Ishikawa (cell line): Measurements from ENCODE around the gene EP400.

Experiments used
- CEBPB ChIP-seq: IDR thresholded peaks from 2 replicates; pipeline ENCODE4 v1.6.1; 2012
- CREB1 ChIP-seq: IDR thresholded peaks from 2 replicates; pipeline ENCODE4 v1.6.1; 2012; ENCODE audit warnings: low read depth
- EGR1 ChIP-seq: IDR thresholded peaks from 2 replicates; pipeline ENCODE4 v1.6.1; 2012
- EP300 ChIP-seq: IDR thresholded peaks from 2 replicates; pipeline ENCODE4 v1.6.1; 2012; ENCODE audit warnings: borderline replicate concordance
- FOXM1 ChIP-seq: IDR thresholded peaks from 2 replicates; pipeline ENCODE4 v1.6.1; 2012; ENCODE audit warnings: low read depth, borderline replicate concordance
- NFIC ChIP-seq: IDR thresholded peaks from 2 replicates; pipeline ENCODE4 v1.6.1; 2012
- RAD21 ChIP-seq: IDR thresholded peaks from 2 replicates; pipeline ENCODE4 v1.6.1; 2012; ENCODE audit warnings: low read depth
- TAF1 ChIP-seq: IDR thresholded peaks from 2 replicates; pipeline ENCODE4 v1.6.1; 2012; ENCODE audit warnings: low read depth, mild to moderate bottlenecking
- TCF12 ChIP-seq: IDR thresholded peaks from 2 replicates; pipeline ENCODE4 v1.6.1; 2012; ENCODE audit warnings: low read depth
- TEAD4 ChIP-seq: IDR thresholded peaks from 2 replicates; pipeline ENCODE4 v1.6.1; 2012
- YY1 ChIP-seq: IDR thresholded peaks from 2 replicates; pipeline ENCODE4 v1.6.1; 2012; ENCODE audit warnings: low read depth
- ZBTB7A ChIP-seq: IDR thresholded peaks from 2 replicates; pipeline ENCODE4 v1.6.1; 2012; ENCODE audit warnings: low read depth
- TF ChIP-seq, protein P1 (sequence below): IDR thresholded peaks from 2 replicates; pipeline ENCODE4 v1.6.1; 2012; ENCODE audit warnings: low read depth, mild to moderate bottlenecking
- TF ChIP-seq, protein P2 (sequence below): IDR thresholded peaks from 2 replicates; pipeline ENCODE4 v1.6.1; 2012
- TF ChIP-seq, protein P3 (sequence below): IDR thresholded peaks from 2 replicates; pipeline ENCODE4 v1.6.1; 2012

EP400 gene

DNA sequence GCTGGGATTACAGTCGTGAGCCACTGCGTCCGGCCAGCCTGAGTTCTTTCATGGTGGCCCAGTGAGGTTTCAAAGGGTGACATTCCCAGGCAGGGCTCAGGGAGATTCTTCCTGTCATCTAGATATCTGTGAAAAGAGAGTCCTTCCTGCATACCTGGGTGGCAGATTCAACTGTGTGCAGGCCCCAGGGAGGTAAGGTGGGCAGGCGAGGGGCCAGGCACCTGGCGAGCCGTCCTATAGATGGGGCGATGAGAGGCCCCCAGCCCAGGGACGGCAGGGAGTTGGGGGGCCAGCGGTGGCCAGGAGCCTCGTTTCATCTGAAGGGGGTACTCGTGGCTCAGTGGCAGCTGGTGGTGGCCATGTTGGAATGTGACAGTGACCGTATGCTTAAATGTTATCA is 7.1 kb upstream of the EP400 start:
- TF ChIP-seq CEBPB (no peak), EP300 (no peak), FOXM1 (no peak)

DNA sequence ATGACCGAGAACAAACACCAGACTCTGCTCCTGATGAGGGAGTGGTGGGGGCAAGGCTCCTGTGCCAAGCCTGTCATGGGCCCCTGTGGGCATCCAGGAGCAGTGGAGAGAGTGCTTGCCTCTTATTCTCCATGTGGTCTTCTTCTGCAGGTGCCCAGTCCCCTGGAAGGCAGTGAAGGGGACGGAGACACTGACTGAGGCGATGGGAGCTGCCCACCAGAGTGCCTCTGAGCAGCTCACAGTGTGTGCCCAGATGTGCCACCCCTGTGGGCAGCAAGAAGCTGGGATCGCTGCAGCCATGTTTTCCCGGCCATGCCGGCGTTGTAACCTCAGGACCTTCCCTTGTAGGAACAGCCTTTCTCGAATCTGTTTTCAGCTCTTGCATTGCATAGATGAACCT is 6.4 kb upstream of the EP400 start:
- TF ChIP-seq TCF12 = no peak
- TF ChIP-seq ZBTB7A = no peak
- no peak for TF ChIP-seq CEBPB
- TF ChIP-seq CREB1 = no peak
- TF ChIP-seq, protein P1, sequence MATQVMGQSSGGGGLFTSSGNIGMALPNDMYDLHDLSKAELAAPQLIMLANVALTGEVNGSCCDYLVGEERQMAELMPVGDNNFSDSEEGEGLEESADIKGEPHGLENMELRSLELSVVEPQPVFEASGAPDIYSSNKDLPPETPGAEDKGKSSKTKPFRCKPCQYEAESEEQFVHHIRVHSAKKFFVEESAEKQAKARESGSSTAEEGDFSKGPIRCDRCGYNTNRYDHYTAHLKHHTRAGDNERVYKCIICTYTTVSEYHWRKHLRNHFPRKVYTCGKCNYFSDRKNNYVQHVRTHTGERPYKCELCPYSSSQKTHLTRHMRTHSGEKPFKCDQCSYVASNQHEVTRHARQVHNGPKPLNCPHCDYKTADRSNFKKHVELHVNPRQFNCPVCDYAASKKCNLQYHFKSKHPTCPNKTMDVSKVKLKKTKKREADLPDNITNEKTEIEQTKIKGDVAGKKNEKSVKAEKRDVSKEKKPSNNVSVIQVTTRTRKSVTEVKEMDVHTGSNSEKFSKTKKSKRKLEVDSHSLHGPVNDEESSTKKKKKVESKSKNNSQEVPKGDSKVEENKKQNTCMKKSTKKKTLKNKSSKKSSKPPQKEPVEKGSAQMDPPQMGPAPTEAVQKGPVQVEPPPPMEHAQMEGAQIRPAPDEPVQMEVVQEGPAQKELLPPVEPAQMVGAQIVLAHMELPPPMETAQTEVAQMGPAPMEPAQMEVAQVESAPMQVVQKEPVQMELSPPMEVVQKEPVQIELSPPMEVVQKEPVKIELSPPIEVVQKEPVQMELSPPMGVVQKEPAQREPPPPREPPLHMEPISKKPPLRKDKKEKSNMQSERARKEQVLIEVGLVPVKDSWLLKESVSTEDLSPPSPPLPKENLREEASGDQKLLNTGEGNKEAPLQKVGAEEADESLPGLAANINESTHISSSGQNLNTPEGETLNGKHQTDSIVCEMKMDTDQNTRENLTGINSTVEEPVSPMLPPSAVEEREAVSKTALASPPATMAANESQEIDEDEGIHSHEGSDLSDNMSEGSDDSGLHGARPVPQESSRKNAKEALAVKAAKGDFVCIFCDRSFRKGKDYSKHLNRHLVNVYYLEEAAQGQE = no peak
- no peak for TF ChIP-seq NFIC
- TF ChIP-seq YY1 = no peak
- no peak for TF ChIP-seq EGR1
- TF ChIP-seq TEAD4 = no peak
- TF ChIP-seq, protein P2, sequence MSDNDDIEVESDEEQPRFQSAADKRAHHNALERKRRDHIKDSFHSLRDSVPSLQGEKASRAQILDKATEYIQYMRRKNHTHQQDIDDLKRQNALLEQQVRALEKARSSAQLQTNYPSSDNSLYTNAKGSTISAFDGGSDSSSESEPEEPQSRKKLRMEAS = no peak
- TF ChIP-seq TAF1 = no peak
- no peak for TF ChIP-seq RAD21
- TF ChIP-seq, protein P3, sequence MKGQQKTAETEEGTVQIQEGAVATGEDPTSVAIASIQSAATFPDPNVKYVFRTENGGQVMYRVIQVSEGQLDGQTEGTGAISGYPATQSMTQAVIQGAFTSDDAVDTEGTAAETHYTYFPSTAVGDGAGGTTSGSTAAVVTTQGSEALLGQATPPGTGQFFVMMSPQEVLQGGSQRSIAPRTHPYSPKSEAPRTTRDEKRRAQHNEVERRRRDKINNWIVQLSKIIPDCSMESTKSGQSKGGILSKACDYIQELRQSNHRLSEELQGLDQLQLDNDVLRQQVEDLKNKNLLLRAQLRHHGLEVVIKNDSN = no peak
- TF ChIP-seq FOXM1 = no peak

DNA sequence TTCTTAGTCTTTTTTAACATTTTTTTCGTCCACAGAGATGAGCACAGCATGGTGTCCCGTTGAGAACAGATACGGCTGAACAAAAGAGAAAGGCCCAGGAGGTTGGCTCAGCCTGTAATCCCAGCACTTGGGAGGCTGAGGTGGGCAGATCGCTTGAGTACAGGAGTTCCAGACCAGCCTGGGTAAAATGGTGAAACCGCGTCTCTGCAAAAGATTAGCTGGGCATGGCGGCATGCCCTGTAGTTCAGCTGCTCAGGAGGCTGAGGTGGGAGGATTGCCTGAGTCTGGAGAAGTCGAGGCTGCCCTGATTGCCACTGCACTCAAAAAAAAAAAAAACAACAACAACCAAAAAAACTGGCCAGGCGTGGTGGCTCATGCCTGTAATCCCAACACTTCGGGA is 5.9 kb upstream of the EP400 start:
- TF ChIP-seq CEBPB = no peak

DNA sequence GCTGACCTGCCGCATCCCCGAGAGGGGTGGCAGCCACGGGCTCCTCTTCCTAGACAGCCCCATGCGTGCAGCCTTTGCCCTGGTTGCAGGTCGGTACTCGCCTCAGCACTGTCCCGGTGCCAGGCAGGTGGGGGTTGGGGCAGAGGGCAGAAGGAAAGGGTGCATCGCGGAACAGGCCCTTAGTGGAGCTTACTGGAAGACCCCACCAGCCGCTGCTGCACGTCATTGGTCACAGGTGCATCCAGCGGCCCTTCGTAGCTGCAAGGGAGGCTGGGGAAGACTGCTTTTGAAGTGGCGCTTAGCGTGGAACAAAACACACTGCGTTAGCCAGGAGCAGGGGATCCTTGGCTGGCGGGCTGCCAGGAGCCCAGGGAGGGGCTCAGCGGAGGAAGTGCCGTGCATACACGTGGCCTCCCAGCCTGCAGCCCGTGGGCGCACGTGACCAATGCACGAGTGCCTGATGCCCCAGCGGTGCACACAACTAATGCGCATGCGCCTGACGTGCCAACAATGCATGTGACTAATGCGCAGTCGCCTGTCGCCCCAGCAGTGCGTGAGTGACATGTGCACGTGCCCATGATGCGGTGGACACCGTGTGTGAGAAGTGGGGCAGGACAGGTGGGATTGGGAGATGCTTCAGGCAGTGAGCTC is 5.0 kb upstream of the EP400 start:
- no peak for TF ChIP-seq YY1
- no peak for TF ChIP-seq ZBTB7A
- no peak for TF ChIP-seq EGR1
- TF ChIP-seq TAF1 = no peak
- TF ChIP-seq TEAD4 = no peak
- TF ChIP-seq, protein P3 = no peak
- TF ChIP-seq EP300 = no peak
- TF ChIP-seq RAD21 = no peak
- no peak for TF ChIP-seq NFIC
- TF ChIP-seq, protein P2 = no peak
- TF ChIP-seq, protein P1 = no peak
- TF ChIP-seq FOXM1 = no peak
- no peak for TF ChIP-seq TCF12
- no peak for TF ChIP-seq CREB1
- no peak for TF ChIP-seq CEBPB

DNA sequence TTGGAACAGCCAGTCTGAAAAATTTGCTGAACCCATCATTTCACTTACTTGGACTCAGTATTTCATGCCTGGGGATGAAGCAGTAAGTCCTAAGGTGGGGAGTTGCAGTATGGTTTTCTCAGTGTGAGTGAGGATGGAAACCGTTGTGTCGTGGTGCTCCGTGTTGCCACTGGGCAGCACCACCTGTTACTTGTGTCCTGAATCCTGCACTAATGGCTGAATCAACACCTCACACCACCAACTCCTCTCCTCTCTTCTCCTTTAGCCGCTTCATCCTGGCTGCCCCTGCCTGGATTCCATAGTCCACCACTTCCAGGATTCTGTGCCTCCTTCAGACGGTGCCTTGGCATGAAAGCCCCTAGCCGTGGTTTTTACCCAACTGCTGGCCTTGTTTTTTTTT is 3.0 kb upstream of the EP400 start:
- TF ChIP-seq TAF1 = no peak
- TF ChIP-seq TEAD4 = no peak
- TF ChIP-seq, protein P2 = no peak
- TF ChIP-seq EGR1 = no peak
- TF ChIP-seq RAD21 = no peak
- TF ChIP-seq EP300 = no peak
- TF ChIP-seq, protein P3 = no peak
- TF ChIP-seq NFIC = no peak
- no peak for TF ChIP-seq TCF12
- TF ChIP-seq, protein P1 = no peak
- no peak for TF ChIP-seq CREB1
- no peak for TF ChIP-seq FOXM1
- TF ChIP-seq CEBPB = no peak
- no peak for TF ChIP-seq ZBTB7A
- no peak for TF ChIP-seq YY1
